HepG2 (cell line): ENCODE results near the gene ARMC2. TPM values are rescaled to one million over a fixed set of nuclear protein-coding genes. Genes with fewer than 3 reads are reported as not detected.

Experiments used
- BRCA1 ChIP-seq: sonication (generic); formaldehyde crosslinking; IDR thresholded peaks from 2 replicates; pipeline ENCODE4 v1.4.0; 2020; ENCODE audit warnings: missing genetic modification reagents
- CBX5 ChIP-seq: sonication (generic); formaldehyde crosslinking; IDR thresholded peaks from 2 replicates; pipeline ENCODE4 v1.4.0; 2020; ENCODE audit warnings: missing genetic modification reagents, borderline replicate concordance
- E2F2 ChIP-seq: sonication (generic); formaldehyde crosslinking; IDR thresholded peaks from 2 replicates; pipeline ENCODE4 v1.4.0; 2020; ENCODE audit warnings: missing genetic modification reagents, borderline replicate concordance
- EHMT2 ChIP-seq: fragments of 200-600 bp; sonication (generic); IDR thresholded peaks from 2 replicates; pipeline ENCODE4 v1.7.0; 2017; ENCODE audit warnings: antibody characterized with exemption, low read depth, low read length, borderline replicate concordance
- EP300 ChIP-seq, 3 experiments: sonication (generic) in 1 of 3; formaldehyde crosslinking in 1 of 3; IDR thresholded peaks; 2 replicates each; pipeline versions ENCODE4 v1.5.1 to v1.6.1; 2011 to 2020; ENCODE audit warnings: low read depth in 2 of 3, low read length in 2 of 3, borderline replicate concordance in 1 of 3, improper control_type of control experiment in 1 of 3, mild to moderate bottlenecking in 1 of 3, missing genetic modification reagents in 1 of 3, moderate library complexity in 1 of 3
- FLYWCH1 ChIP-seq: sonication (generic); formaldehyde crosslinking; IDR thresholded peaks from 2 replicates; pipeline ENCODE4 v1.8.1; 2023; ENCODE audit warnings: mild to moderate bottlenecking, missing genetic modification reagents
- GFI1 ChIP-seq: sonication (generic); formaldehyde crosslinking; IDR thresholded peaks from 2 replicates; pipeline ENCODE4 v1.5.0; 2020; ENCODE audit warnings: missing genetic modification reagents, mild to moderate bottlenecking, borderline replicate concordance
- GLMP ChIP-seq: sonication (generic); formaldehyde crosslinking; IDR thresholded peaks from 2 replicates; pipeline ENCODE4 v1.9.0; 2021; ENCODE audit warnings: missing genetic modification reagents, mild to moderate bottlenecking, borderline replicate concordance
- GTF3A ChIP-seq: sonication (generic); formaldehyde crosslinking; conservative IDR thresholded peaks from 2 replicates; pipeline ENCODE4 v1.4.0; 2020; ENCODE audit warnings: mild to moderate bottlenecking, missing genetic modification reagents
- HIVEP1 ChIP-seq: sonication (generic); formaldehyde crosslinking; IDR thresholded peaks from 2 replicates; pipeline ENCODE4 v1.4.0; 2020; ENCODE audit warnings: mild to moderate bottlenecking, missing genetic modification reagents
- HMG20A ChIP-seq: IDR thresholded peaks from 2 replicates; pipeline ENCODE4 v1.6.1; 2016; ENCODE audit warnings: borderline replicate concordance
- KAT8 ChIP-seq: IDR thresholded peaks from 2 replicates; pipeline ENCODE4 v1.6.1; 2016; ENCODE audit warnings: missing genetic modification reagents, missing compliant biosample characterization
- KLF15 ChIP-seq: sonication (generic); formaldehyde crosslinking; IDR thresholded peaks from 2 replicates; pipeline ENCODE4 v1.8.1; 2023; ENCODE audit warnings: borderline replicate concordance, mild to moderate bottlenecking, inconsistent platforms, missing genetic modification reagents, mixed read lengths
- MED13 ChIP-seq: sonication (generic); formaldehyde crosslinking; IDR thresholded peaks from 2 replicates; pipeline ENCODE4 v1.5.0; 2020; ENCODE audit warnings: missing genetic modification reagents
- MIER3 ChIP-seq: IDR thresholded peaks from 2 replicates; pipeline ENCODE4 v1.6.1; 2016; ENCODE audit warnings: missing compliant biosample characterization, borderline replicate concordance
- NFE2 ChIP-seq: sonication (generic); formaldehyde crosslinking; IDR thresholded peaks from 2 replicates; pipeline ENCODE4 v1.4.0; 2020; ENCODE audit warnings: missing genetic modification reagents
- NKX3-1 ChIP-seq: sonication (generic); formaldehyde crosslinking; IDR thresholded peaks from 2 replicates; pipeline ENCODE4 v1.5.0; 2020; ENCODE audit warnings: missing genetic modification reagents
- NPAS2 ChIP-seq: sonication (generic); formaldehyde crosslinking; IDR thresholded peaks from 2 replicates; pipeline ENCODE4 v1.8.0; 2022; ENCODE audit warnings: mild to moderate bottlenecking, missing genetic modification reagents, borderline replicate concordance
- NR2F2 ChIP-seq: IDR thresholded peaks from 2 replicates; pipeline ENCODE4 v1.6.1; 2012; ENCODE audit warnings: low read depth, inconsistent platforms, borderline replicate concordance
- RARA ChIP-seq: IDR thresholded peaks from 2 replicates; pipeline ENCODE4 v1.6.1; 2016; ENCODE audit warnings: missing genetic modification reagents, missing compliant biosample characterization
- RXRA ChIP-seq: sonication (generic); formaldehyde crosslinking; IDR thresholded peaks from 2 replicates; pipeline ENCODE4 v1.5.1; 2020; ENCODE audit warnings: missing genetic modification reagents
- SALL2 ChIP-seq: sonication (generic); formaldehyde crosslinking; IDR thresholded peaks from 2 replicates; pipeline ENCODE4 v1.8.1; 2023; ENCODE audit warnings: mild to moderate bottlenecking, missing genetic modification reagents, inconsistent platforms
- SMAD9 ChIP-seq: sonication (generic); formaldehyde crosslinking; IDR thresholded peaks from 2 replicates; pipeline ENCODE4 v1.5.1; 2020; ENCODE audit warnings: mild to moderate bottlenecking, missing genetic modification reagents
- SMARCC2 ChIP-seq: fragments of 450-650 bp; IDR thresholded peaks from 2 replicates; pipeline ENCODE4 v1.6.1; 2017; ENCODE audit warnings: antibody characterized with exemption, mild to moderate bottlenecking
- ZBTB25 ChIP-seq: IDR thresholded peaks from 2 replicates; pipeline ENCODE4 v1.6.1; 2018; ENCODE audit warnings: missing genetic modification reagents
- ZFP62 ChIP-seq: sonication (generic); formaldehyde crosslinking; IDR thresholded peaks from 2 replicates; pipeline ENCODE4 v1.4.0; 2020; ENCODE audit warnings: missing genetic modification reagents
- ZFX ChIP-seq: sonication (generic); formaldehyde crosslinking; IDR thresholded peaks from 2 replicates; pipeline ENCODE4 v1.4.0; 2020; ENCODE audit warnings: mild to moderate bottlenecking, low read depth, missing genetic modification reagents, moderate library complexity
- ZNF260 ChIP-seq: sonication (generic); formaldehyde crosslinking; IDR thresholded peaks from 2 replicates; pipeline ENCODE4 v1.4.0; 2020; ENCODE audit warnings: missing genetic modification reagents, low read depth, mild to moderate bottlenecking, borderline replicate concordance
- ZNF354B ChIP-seq: sonication (generic); formaldehyde crosslinking; IDR thresholded peaks from 2 replicates; pipeline ENCODE4 v1.8.0; 2022; ENCODE audit warnings: mild to moderate bottlenecking, missing genetic modification reagents
- polyA plus RNA-seq, 8 experiments: library from polyadenylated mRNA; depleted of rRNA in 3 of 8; stranded (reverse) in 7 of 8; unstranded in 1 of 8; fragments of >200 nt; fragmentation: Illumina TruSeq in 4 of 8; extraction: Trizol in 4 of 8; gene quantifications; 2 replicates each; pipeline versions ENCODE4 v1.2.1 to v1.2.3, GENCODE V29; 2011 to 2016; ENCODE audit warnings: low read depth in 4 of 8, missing spikeins in 1 of 8, mixed read lengths in 1 of 8; ENCODE audit not compliant: insufficient read depth in 1 of 8
- total RNA-seq, 5 experiments: library from RNA; depleted of rRNA; stranded (reverse); fragments of >200 nt; fragmentation: Illumina TruSeq; extraction: Trizol; gene quantifications; 2 replicates each; pipeline ENCODE4 v1.2.3, GENCODE V29; 2016; ENCODE audit warnings: low read depth in 1 of 5

Gene ARMC2
- total and polyA plus RNA-seq, 2 of the 13 experiments (the other 11 are each of a cell fraction or from before 2014, with no cell fraction given) = 1.4 to 3.2 TPM

DNA sequence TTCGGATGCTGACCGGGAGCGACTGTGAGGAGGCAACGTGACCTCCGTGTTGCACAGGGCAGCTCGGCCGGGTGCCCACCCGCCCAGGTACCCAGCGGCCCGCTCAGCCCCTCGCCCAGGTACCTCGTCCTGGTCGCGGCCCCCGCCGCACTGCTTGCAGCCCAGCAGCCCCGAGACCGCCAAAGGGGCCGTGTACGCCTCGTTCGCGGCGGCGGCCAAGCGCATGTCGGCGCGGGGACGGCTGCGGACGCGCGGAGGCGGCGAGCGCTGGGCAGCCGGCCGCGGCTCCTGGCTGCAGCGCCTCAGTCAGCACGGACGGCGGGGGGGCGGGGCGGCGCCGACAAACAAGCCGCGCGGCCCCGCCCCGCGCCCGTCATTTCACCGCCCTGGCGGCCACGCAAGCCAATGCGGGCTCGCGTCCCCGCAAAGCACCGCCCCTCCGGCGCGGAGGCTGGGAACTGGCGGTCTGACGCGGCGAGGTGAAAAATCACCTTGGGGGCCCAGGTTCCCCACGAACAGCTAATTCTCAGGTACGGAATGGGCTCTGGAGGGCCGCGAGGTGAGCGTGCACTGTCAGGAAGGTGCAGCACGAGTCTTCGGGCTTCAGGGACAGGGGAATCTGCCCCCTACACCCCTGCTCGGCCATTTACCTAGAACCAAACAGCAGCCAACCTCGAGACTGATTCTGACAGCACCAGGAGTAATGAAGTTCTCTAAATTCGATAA is 161.2 kb downstream of the ARMC2 start (continued):
- TF ChIP-seq GFI1 (no peak), NPAS2 (no peak), ZBTB25 (no peak), ZNF354B (CRISPR knock-in tag) (no peak), MIER3 (CRISPR knock-in tag) (no peak), GTF3A (no peak), NFE2 (no peak), CBX5 (CRISPR knock-in tag) (no peak), SMAD9 (CRISPR knock-in tag) (no peak), ZFX (CRISPR knock-in tag) (peak; percentile 91), KAT8 (CRISPR knock-in tag) (peak; percentile 11; the same call in 1 of the 2 replicates), NKX3-1 (CRISPR knock-in tag) (no peak), RXRA (no peak), E2F2 (peak; percentile 20; the same call in 1 of the 2 replicates), NR2F2 (no peak), SMARCC2 (no peak), FLYWCH1 (CRISPR knock-in tag) (no peak), SALL2 (CRISPR knock-in tag) (peak; percentile 71; the same call in 1 of the 2 replicates), EHMT2 (no peak), HMG20A (CRISPR knock-in tag) (no peak), EP300 (IDR thresholded peaks at IDR 0.05; ENCODE audit: low read depth in 2 of 2, low read length in 2 of 2) (no peak), EP300 (CRISPR knock-in tag; IDR thresholded peaks at IDR 0.05; ENCODE audit: borderline replicate concordance) (no peak), HIVEP1 (CRISPR knock-in tag) (no peak), ZNF260 (no peak), BRCA1 (0 out of 2 replicates have a peak, but pooled peaks have one; percentile 26), GLMP (CRISPR knock-in tag) (no peak), RARA (0 out of 2 replicates have a peak, but pooled peaks have one; percentile 7), ZFP62 (CRISPR knock-in tag) (no peak), KLF15 (no peak), MED13 (CRISPR knock-in tag) (0 out of 2 replicates have a peak, but pooled peaks have one; percentile 23)
